ENCODE measurements around the gene ENOX1.

ENOX1 gene

GRCh38 chr13:43326100-43326499 lies 460.7 kb downstream of the ENOX1 start:
- Histone ChIP-seq H3K36me3 (no peaks in the 10 kb centered on the region), H3K9me3 (no peaks in the 10 kb centered on the region), H3K4me1 (peaks cover 0 to 3% (median 0%) of the 10 kb centered on the region in 4 donors), H3K4me3 (no peak overlapping the region), H3K27me3 (no peaks in the 10 kb centered on the region), H3K27ac (no peak overlapping the region)
- intact Hi-C loops (cut with DNase I; ENCODE audit: low total_unique reads) = no loop called here
- no peak for DNase-seq
- TF ChIP-seq, protein P1, sequence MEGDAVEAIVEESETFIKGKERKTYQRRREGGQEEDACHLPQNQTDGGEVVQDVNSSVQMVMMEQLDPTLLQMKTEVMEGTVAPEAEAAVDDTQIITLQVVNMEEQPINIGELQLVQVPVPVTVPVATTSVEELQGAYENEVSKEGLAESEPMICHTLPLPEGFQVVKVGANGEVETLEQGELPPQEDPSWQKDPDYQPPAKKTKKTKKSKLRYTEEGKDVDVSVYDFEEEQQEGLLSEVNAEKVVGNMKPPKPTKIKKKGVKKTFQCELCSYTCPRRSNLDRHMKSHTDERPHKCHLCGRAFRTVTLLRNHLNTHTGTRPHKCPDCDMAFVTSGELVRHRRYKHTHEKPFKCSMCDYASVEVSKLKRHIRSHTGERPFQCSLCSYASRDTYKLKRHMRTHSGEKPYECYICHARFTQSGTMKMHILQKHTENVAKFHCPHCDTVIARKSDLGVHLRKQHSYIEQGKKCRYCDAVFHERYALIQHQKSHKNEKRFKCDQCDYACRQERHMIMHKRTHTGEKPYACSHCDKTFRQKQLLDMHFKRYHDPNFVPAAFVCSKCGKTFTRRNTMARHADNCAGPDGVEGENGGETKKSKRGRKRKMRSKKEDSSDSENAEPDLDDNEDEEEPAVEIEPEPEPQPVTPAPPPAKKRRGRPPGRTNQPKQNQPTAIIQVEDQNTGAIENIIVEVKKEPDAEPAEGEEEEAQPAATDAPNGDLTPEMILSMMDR (IDR thresholded peaks at IDR 0.05) = no peak

- no peaks in the 10 kb centered on the region for H3K4me1 ChIP-seq
- H3K36me3 ChIP-seq = no peaks in the 10 kb centered on the region
- no peak for DNase-seq
- H3K4me3 ChIP-seq = no peak overlapping the region
- no peaks in the 10 kb centered on the region for H3K9me3 ChIP-seq
- intact Hi-C loops (cut with DNase I; ENCODE audit: low total_unique reads) = no loop called here
- TF ChIP-seq, protein P1 (IDR thresholded peaks at IDR 0.05) = no peak
- H3K27ac ChIP-seq = no peak overlapping the region
- no peaks in the 10 kb centered on the region for H3K27me3 ChIP-seq
Measured at GRCh38 chr13:43325636-43326035, 461.1 kb downstream of the ENOX1 start.

GRCh38 chr13:43324129-43324528 lies 462.6 kb downstream of the ENOX1 start:
- intact Hi-C loops (cut with DNase I; ENCODE audit: low total_unique reads) = no loop called here
- no peak overlapping the region for H3K27ac ChIP-seq
- TF ChIP-seq, protein P1 (IDR thresholded peaks at IDR 0.05) = no peak
- no peaks in the 10 kb centered on the region for H3K9me3 ChIP-seq
- DNase-seq = no peak
- H3K36me3 ChIP-seq = no peaks in the 10 kb centered on the region
- H3K4me1 ChIP-seq = no peaks in the 10 kb centered on the region
- no peak overlapping the region for H3K4me3 ChIP-seq
- H3K27me3 ChIP-seq = no peaks in the 10 kb centered on the region

DNA sequence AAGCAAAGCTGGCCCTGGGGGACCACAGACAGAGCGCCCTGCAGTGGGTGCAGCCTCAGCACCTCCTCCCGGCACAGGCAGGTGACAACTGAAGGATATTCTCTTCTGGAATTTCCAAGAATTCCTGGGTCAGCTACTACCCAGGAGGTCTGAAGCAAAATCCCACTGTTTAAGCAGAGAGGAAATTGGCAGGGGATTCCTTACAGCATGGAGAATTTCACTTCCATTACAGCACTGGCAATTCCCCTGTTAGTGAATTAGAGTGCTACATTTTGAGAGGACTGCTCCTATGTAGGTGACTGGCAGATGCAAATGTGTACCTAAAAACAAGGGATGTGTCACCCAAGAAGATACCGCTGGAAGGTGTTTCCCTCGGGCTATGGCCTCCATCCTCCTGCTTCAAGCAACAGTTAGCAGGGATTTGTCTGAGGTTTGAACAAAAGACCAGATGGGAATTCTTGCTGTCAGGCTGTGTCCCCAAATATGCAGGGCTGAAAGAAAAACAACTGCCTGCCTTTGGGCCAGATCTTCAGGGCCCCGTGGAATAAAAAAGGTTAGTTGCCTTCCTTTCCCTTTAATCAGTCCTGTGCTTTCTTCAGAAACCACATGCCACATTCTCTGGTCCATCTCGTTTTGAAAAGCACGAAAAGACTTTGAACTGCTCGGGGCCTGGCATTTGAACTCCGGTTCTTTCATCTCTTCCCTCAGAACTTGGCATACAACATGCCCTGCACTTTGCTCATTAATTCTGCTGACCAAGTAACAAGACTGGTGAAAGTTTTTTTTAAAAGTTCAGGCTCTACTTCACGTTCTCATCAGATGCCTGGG lies 466.9 kb downstream of the ENOX1 start:
- Histone ChIP-seq H3K4me3 (no peak overlapping the region), H3K4me1 (peaks cover 0 to 14% (median 9%) of the 10 kb centered on the region in 4 donors), H3K27ac (no peak overlapping the region), H3K9me3 (no peaks in the 10 kb centered on the region), H3K27me3 (no peaks in the 10 kb centered on the region), H3K36me3 (no peaks in the 10 kb centered on the region)
- intact Hi-C loops (cut with DNase I; ENCODE audit: low total_unique reads) = no loop called here
- DNase-seq = no peak
- TF ChIP-seq, protein P1 (IDR thresholded peaks at IDR 0.05) = no peak

GRCh38 chr13:43316946-43317353 lies 469.8 kb downstream of the ENOX1 start:
- no peaks in the 10 kb centered on the region for H3K27me3 ChIP-seq
- H3K9me3 ChIP-seq = no peaks in the 10 kb centered on the region
- intact Hi-C loops (cut with DNase I; ENCODE audit: low total_unique reads) = no loop called here
- peak in 1 of 2 donors; percentile 28 for DNase-seq
- H3K27ac ChIP-seq = no peak overlapping the region
- TF ChIP-seq, protein P1 (IDR thresholded peaks at IDR 0.05) = no peak
- H3K36me3 ChIP-seq = no peaks in the 10 kb centered on the region
- peak overlapping the region in 1 of 2 donors; percentile 34 for H3K4me3 ChIP-seq
- peaks cover 0 to 14% (median 9%) of the 10 kb centered on the region in 4 donors for H3K4me1 ChIP-seq

Measured in tibial artery (tissue), 4 donors.